Effector memory CD8-positive, alpha-beta T cell (primary cell): ENCODE data around the gene TMEM120A.

ENCODE experiments used
- ATAC-seq: fragments of 150-1000 bp; cut with Tn5 transposase; replicated peaks from 2 replicates; pipeline ENCODE4 v1.10.0; 2021; ENCODE audit warnings: mild to moderate bottlenecking, moderate library complexity
- DNase-seq, 3 experiments: peaks; one replicate each; pipeline ENCODE4 v3.0.0; 2021
- H3K27ac Mint-ChIP-seq, 2 donors: one replicate each; pipeline ENCODE4 v1.8.0; 2022; ENCODE audit warnings: mild to moderate bottlenecking in 2 of 2, mixed read lengths in 2 of 2, moderate library complexity in 2 of 2
- H3K27me3 Mint-ChIP-seq, 2 donors: one replicate each; pipeline ENCODE4 v1.8.0; 2022; ENCODE audit warnings: mixed read lengths in 2 of 2
- H3K36me3 Mint-ChIP-seq: one replicate; pipeline ENCODE4 v1.8.0; 2022; ENCODE audit warnings: mild to moderate bottlenecking, moderate library complexity, mixed read lengths; ENCODE audit not compliant: insufficient read depth
- H3K4me1 Mint-ChIP-seq, 2 donors: one replicate each; pipeline ENCODE4 v1.8.0; 2022; ENCODE audit warnings: low read depth in 2 of 2, mixed read lengths in 2 of 2
- H3K4me3 Mint-ChIP-seq, 2 donors: one replicate each; pipeline ENCODE4 v1.8.0; 2022; ENCODE audit warnings: mild to moderate bottlenecking in 2 of 2, mixed read lengths in 2 of 2, moderate library complexity in 2 of 2
- H3K9me3 Mint-ChIP-seq, 2 donors: one replicate each; pipeline ENCODE4 v1.8.0; 2022; ENCODE audit warnings: mixed read lengths in 2 of 2

TMEM120A gene

GRCh38 chr7:75951506-75951905, 42.9 kb downstream of the TMEM120A start:
- Mint-ChIP-seq H3K4me1 (peaks cover 8 to 15% of the 10 kb centered on the region in 2 donors), H3K4me3 (no peak overlapping the region), H3K27me3 (no peaks in the 10 kb centered on the region), H3K36me3 (peaks cover 12% of the 10 kb centered on the region), H3K27ac (no peak overlapping the region), H3K9me3 (no peaks in the 10 kb centered on the region)
- peak; percentile 16 for ATAC-seq
- no peak for DNase-seq

GRCh38 chr7:75950111-75950681, 44.2 kb downstream of the TMEM120A start:
- Mint-ChIP-seq H3K36me3 (peaks cover 12% of the 10 kb centered on the region), H3K27ac (no peak overlapping the region), H3K4me3 (no peak overlapping the region), H3K4me1 (peaks cover 10 to 22% of the 10 kb centered on the region in 2 donors), H3K27me3 (no peaks in the 10 kb centered on the region), H3K9me3 (no peaks in the 10 kb centered on the region)
- ATAC-seq (no peak), DNase-seq (no peak)

- Mint-ChIP-seq H3K4me1 (peaks cover 9 to 22% of the 10 kb centered on the region in 2 donors), H3K27ac (peak overlapping the region in 1 of 2 donors; percentile 74), H3K9me3 (no peaks in the 10 kb centered on the region), H3K36me3 (peaks cover 6% of the 10 kb centered on the region), H3K4me3 (no peak overlapping the region), H3K27me3 (no peaks in the 10 kb centered on the region)
- ATAC-seq: no peak
- DNase-seq: no peak
These were observed 46.2 kb downstream of the TMEM120A start for GRCh38 chr7:75948179-75948578.

- H3K4me3 Mint-ChIP-seq: no peak overlapping the region
- H3K36me3 Mint-ChIP-seq: peaks cover 3% of the 10 kb centered on the region
- no peaks in the 10 kb centered on the region for H3K27me3 Mint-ChIP-seq
- H3K4me1 Mint-ChIP-seq: peaks cover 9 to 22% of the 10 kb centered on the region in 2 donors
- peak; percentile 55 for ATAC-seq
- H3K9me3 Mint-ChIP-seq: no peaks in the 10 kb centered on the region
- H3K27ac Mint-ChIP-seq: peak overlapping the region in 1 of 2 donors; percentile 62
- no peak for DNase-seq
These were observed 48.1 kb downstream of the TMEM120A start for GRCh38 chr7:75946207-75946855.

- H3K9me3 Mint-ChIP-seq: no peaks in the 10 kb centered on the region
- H3K27me3 Mint-ChIP-seq: no peaks in the 10 kb centered on the region
- ATAC-seq (no peak), DNase-seq (no peak)
- H3K36me3 Mint-ChIP-seq: peaks cover 3% of the 10 kb centered on the region
- peaks cover 9 to 22% of the 10 kb centered on the region in 2 donors for H3K4me1 Mint-ChIP-seq
- H3K27ac Mint-ChIP-seq: peak overlapping the region in 1 of 2 donors; percentile 62
- no peak overlapping the region for H3K4me3 Mint-ChIP-seq
These were observed 48.9 kb downstream of the TMEM120A start for GRCh38 chr7:75945297-75946168.

- Mint-ChIP-seq H3K36me3 (peaks cover 3% of the 10 kb centered on the region), H3K9me3 (no peaks in the 10 kb centered on the region), H3K27me3 (no peaks in the 10 kb centered on the region), H3K27ac (no peak overlapping the region), H3K4me1 (peaks cover 9 to 22% of the 10 kb centered on the region in 2 donors), H3K4me3 (no peak overlapping the region)
- DNase-seq (no peak), ATAC-seq (no peak)
These were observed 49.9 kb downstream of the TMEM120A start for GRCh38 chr7:75944507-75944906.

- ATAC-seq (no peak), DNase-seq (no peak)
- H3K4me1 Mint-ChIP-seq: peaks cover 11 to 18% of the 10 kb centered on the region in 2 donors
- H3K4me3 Mint-ChIP-seq: no peak overlapping the region
- H3K36me3 Mint-ChIP-seq: peaks cover 3% of the 10 kb centered on the region
- H3K27me3 Mint-ChIP-seq: no peaks in the 10 kb centered on the region
- no peak overlapping the region for H3K27ac Mint-ChIP-seq
- no peaks in the 10 kb centered on the region for H3K9me3 Mint-ChIP-seq
These were observed 50.5 kb downstream of the TMEM120A start for GRCh38 chr7:75943864-75944263.

GRCh38 chr7:75938921-75939320, 55.5 kb downstream of the TMEM120A start:
- no peaks in the 10 kb centered on the region for H3K9me3 Mint-ChIP-seq
- no peak overlapping the region for H3K27ac Mint-ChIP-seq
- no peaks in the 10 kb centered on the region for H3K27me3 Mint-ChIP-seq
- no peak overlapping the region for H3K4me3 Mint-ChIP-seq
- no peak for ATAC-seq
- H3K36me3 Mint-ChIP-seq: peaks cover 6% of the 10 kb centered on the region
- peaks cover 0 to 4% of the 10 kb centered on the region in 2 donors for H3K4me1 Mint-ChIP-seq
- DNase-seq: no peak

GRCh38 chr7:75937958-75938786, 56.2 kb downstream of the TMEM120A start:
- Mint-ChIP-seq H3K27me3 (no peaks in the 10 kb centered on the region), H3K27ac (no peak overlapping the region), H3K36me3 (peaks cover 6% of the 10 kb centered on the region), H3K4me1 (peaks cover 0 to 6% of the 10 kb centered on the region in 2 donors), H3K9me3 (no peaks in the 10 kb centered on the region), H3K4me3 (no peak overlapping the region)
- ATAC-seq (no peak), DNase-seq (no peak)
